Natural killer cell (primary cell): Measurements from ENCODE around the gene PFKFB2. TPM values are rescaled to one million over a fixed set of nuclear protein-coding genes. Genes with fewer than 3 reads are reported as not detected.

Source experiments
- ATAC-seq, 3 donors: fragments of 150-1000 bp in 2 of 3; fragments of 200-7000 bp in 1 of 3; cut with Tn5 transposase; 1 replicate in 1 of 3; 2 replicates in 2 of 3; pipeline ENCODE4 v1.10.0; 2021; ENCODE audit warnings: mild to moderate bottlenecking in 2 of 3, moderate library complexity in 2 of 3
- DNase-seq, 2 donors: peaks; one replicate each; pipeline versions ENCODE4 v3.0.0 to v3.0.0-alpha.2; 2013 to 2021; ENCODE audit warnings: mixed read lengths in 1 of 2
- H3K27ac ChIP-seq: one replicate; pipeline ENCODE4 v1.5.1; 2013; ENCODE audit warnings: mild to moderate bottlenecking, low read length
- H3K27me3 ChIP-seq: one replicate; pipeline ENCODE4 v1.6.1; 2013; ENCODE audit warnings: low read length; ENCODE audit not compliant: control insufficient read depth, insufficient read depth
- H3K36me3 ChIP-seq: one replicate; pipeline ENCODE4 v1.6.1; 2013; ENCODE audit warnings: low read length; ENCODE audit not compliant: control insufficient read depth, insufficient read depth
- H3K4me1 ChIP-seq: one replicate; pipeline ENCODE4 v1.6.1; 2013; ENCODE audit warnings: low read length; ENCODE audit not compliant: control insufficient read depth, insufficient read depth
- H3K4me3 ChIP-seq: one replicate; pipeline ENCODE4 v1.5.1; 2013; ENCODE audit warnings: low read length
- H3K9me3 ChIP-seq: one replicate; pipeline ENCODE4 v1.6.1; 2013; ENCODE audit warnings: low read length; ENCODE audit not compliant: control insufficient read depth, insufficient read depth
- H3K27ac Mint-ChIP-seq, 2 donors: one replicate each; pipeline ENCODE4 v1.8.0; 2022; ENCODE audit warnings: mild to moderate bottlenecking in 2 of 2, mixed read lengths in 2 of 2, moderate library complexity in 1 of 2
- H3K27me3 Mint-ChIP-seq, 2 donors: one replicate each; pipeline ENCODE4 v1.8.0; 2022; ENCODE audit warnings: low read depth in 2 of 2, mixed read lengths in 2 of 2
- H3K36me3 Mint-ChIP-seq: one replicate; pipeline ENCODE4 v1.8.0; 2022; ENCODE audit warnings: mixed read lengths
- H3K4me1 Mint-ChIP-seq, 2 donors: one replicate each; pipeline ENCODE4 v1.8.0; 2022; ENCODE audit warnings: mixed read lengths in 2 of 2
- H3K4me3 Mint-ChIP-seq: one replicate; pipeline ENCODE4 v1.8.0; 2022; ENCODE audit warnings: mild to moderate bottlenecking, moderate library complexity, mixed read lengths
- H3K9me3 Mint-ChIP-seq, 2 donors: one replicate each; pipeline ENCODE4 v1.8.0; 2022; ENCODE audit warnings: mixed read lengths in 2 of 2
- WGBS: methylation state at CpG from one replicate; pipeline ENCODE4 v1.1.7; 2013; ENCODE audit warnings: missing lambda C conversion rate; ENCODE audit not compliant: insufficient coverage; 5-methylcytosine and 5-hydroxymethylcytosine counted together
- intact Hi-C: fragments of 100-400 bp; cut with micrococcal nuclease; formaldehyde crosslinking; loops from one replicate; pipeline ENCODE4 v1.14.2; 2022
- total RNA-seq, 4 donors: library from RNA; stranded (reverse); fragments of 120-200 nt in 1 of 4; gene quantifications; one replicate each; pipeline versions ENCODE4 v1.2.3 to v1.2.4, GENCODE V29; 2013 to 2022
- TF ChIP-seq, protein P1 (sequence below): fragments of 200-600 bp; IDR thresholded peaks from one replicate; pipeline ENCODE4 v1.8.0; 2022; ENCODE audit warnings: antibody characterized with exemption

The PFKFB2 gene
- total RNA-seq, 3 donors from 2014 or later (not counting 1 experiment from before 2014, with no cell fraction given): 5.3 to 8.5 (median 7.4) TPM

DNA sequence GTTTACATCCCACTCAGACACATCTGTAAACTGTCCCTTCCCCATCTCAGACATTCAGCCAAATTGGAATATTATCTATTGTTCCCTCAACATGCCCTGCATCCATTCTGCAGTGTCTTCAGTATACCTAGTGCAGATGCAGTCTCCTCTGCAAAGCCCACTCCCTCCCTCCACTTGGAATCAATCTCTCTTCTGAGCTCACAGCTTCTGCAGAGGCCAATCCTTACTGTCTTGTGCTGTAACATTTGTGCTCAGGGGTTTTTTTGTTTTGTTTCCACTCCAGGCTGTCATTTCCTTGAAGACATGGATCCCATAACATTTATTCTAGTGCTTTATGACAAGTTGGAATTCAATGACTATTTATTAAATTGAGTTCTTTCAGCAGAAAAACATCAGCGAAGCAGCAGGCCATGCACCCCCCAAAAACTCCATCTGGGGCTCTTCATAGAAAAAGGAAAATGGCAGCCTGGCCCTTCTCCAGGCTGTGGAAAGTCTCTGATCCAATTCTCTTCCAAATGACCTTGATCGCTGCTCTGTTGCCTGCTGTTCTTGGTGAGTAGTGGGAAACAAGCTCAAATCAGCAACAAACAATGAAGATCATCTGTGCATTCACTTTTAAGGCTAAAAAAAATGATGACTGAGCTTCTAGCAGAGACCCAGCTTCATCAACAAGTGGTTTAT is 59.7 kb downstream of the PFKFB2 start:
- Mint-ChIP-seq H3K4me1 (no peaks in the 10 kb centered on the region), H3K9me3 (no peaks in the 10 kb centered on the region), H3K4me3 (no peak overlapping the region), H3K27me3 (peaks cover 20 to 36% of the 10 kb centered on the region in 2 donors), H3K36me3 (no peaks in the 10 kb centered on the region), H3K27ac (no peak overlapping the region)
- no peaks in the 10 kb centered on the region for H3K4me1 ChIP-seq
- intact Hi-C loops: no loop called here
- no peaks in the 10 kb centered on the region for H3K27me3 ChIP-seq
- ATAC-seq (no peak), DNase-seq (no peak)
- TF ChIP-seq, protein P1, sequence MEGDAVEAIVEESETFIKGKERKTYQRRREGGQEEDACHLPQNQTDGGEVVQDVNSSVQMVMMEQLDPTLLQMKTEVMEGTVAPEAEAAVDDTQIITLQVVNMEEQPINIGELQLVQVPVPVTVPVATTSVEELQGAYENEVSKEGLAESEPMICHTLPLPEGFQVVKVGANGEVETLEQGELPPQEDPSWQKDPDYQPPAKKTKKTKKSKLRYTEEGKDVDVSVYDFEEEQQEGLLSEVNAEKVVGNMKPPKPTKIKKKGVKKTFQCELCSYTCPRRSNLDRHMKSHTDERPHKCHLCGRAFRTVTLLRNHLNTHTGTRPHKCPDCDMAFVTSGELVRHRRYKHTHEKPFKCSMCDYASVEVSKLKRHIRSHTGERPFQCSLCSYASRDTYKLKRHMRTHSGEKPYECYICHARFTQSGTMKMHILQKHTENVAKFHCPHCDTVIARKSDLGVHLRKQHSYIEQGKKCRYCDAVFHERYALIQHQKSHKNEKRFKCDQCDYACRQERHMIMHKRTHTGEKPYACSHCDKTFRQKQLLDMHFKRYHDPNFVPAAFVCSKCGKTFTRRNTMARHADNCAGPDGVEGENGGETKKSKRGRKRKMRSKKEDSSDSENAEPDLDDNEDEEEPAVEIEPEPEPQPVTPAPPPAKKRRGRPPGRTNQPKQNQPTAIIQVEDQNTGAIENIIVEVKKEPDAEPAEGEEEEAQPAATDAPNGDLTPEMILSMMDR: no peak
- H3K36me3 ChIP-seq: no peaks in the 10 kb centered on the region
- H3K4me3 ChIP-seq: no peak overlapping the region
- WGBS: 79% methylated on average over 2 of the region's 2 CpGs
- no peak overlapping the region for H3K27ac ChIP-seq
- no peaks in the 10 kb centered on the region for H3K9me3 ChIP-seq

DNA sequence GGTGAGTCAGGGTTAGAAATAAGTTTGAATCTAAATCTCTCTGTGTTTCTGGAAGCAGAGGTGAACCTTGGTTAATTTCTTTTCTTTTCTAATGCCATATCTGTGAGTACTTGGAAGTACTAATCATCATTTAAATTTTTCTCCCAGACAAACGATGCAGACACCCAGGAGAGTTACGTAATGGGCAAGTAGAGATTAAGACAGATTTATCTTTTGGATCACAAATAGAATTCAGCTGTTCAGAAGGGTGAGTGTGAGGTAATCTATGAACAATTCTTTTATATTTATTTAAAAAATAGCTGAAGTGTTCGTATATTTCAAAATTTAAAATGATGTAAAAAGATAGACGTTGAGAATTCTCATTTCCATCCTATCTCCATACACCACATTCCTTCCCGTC is 62.2 kb downstream of the PFKFB2 start:
- no peaks in the 10 kb centered on the region for H3K4me1 Mint-ChIP-seq
- Histone ChIP-seq H3K36me3 (no peaks in the 10 kb centered on the region), H3K9me3 (no peaks in the 10 kb centered on the region), H3K27ac (no peak overlapping the region), H3K4me1 (no peaks in the 10 kb centered on the region), H3K4me3 (no peak overlapping the region), H3K27me3 (no peaks in the 10 kb centered on the region)
- no peak overlapping the region for H3K4me3 Mint-ChIP-seq
- H3K27me3 Mint-ChIP-seq: peaks cover 13 to 25% of the 10 kb centered on the region in 2 donors
- no peaks in the 10 kb centered on the region for H3K9me3 Mint-ChIP-seq
- TF ChIP-seq, protein P1: no peak
- 100% methylated on average over 1 of the region's 5 CpGs for WGBS
- H3K36me3 Mint-ChIP-seq: no peaks in the 10 kb centered on the region
- DNase-seq (no peak), ATAC-seq (no peak)
- intact Hi-C loops: no loop called here
- H3K27ac Mint-ChIP-seq: no peak overlapping the region

DNA sequence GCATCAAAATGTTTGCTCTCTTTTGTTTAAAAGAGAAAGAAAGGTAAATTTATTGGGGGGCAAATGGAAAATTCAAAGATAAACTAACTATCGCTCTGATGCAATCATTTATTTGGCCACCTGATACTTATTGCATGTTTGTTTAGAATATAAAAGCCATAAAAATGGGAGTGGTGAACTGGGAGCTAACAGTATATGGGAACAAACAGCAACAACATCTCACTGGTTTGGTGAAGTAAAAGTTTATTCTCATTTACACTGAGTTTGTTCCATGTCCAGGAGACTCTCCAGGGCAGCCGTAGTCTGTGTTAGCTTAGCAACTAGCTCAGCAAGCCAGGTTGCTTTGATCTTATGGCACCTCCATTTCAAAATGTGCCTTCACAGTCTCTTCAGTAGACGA is 71.3 kb downstream of the PFKFB2 start:
- Mint-ChIP-seq H3K36me3 (peaks cover 15% of the 10 kb centered on the region), H3K27me3 (peaks cover 22 to 43% of the 10 kb centered on the region in 2 donors), H3K4me1 (no peaks in the 10 kb centered on the region), H3K9me3 (peaks cover 7 to 11% of the 10 kb centered on the region in 2 donors), H3K4me3 (no peak overlapping the region), H3K27ac (no peak overlapping the region)
- Histone ChIP-seq H3K4me3 (no peak overlapping the region), H3K27ac (no peak overlapping the region), H3K9me3 (peaks cover 9% of the 10 kb centered on the region), H3K27me3 (no peaks in the 10 kb centered on the region), H3K4me1 (no peaks in the 10 kb centered on the region), H3K36me3 (no peaks in the 10 kb centered on the region)
- no peak for DNase-seq
- intact Hi-C loops: no loop called here
- TF ChIP-seq, protein P1: no peak
- ATAC-seq: no peak
- WGBS: 100% methylated on average over 3 of the region's 3 CpGs
